ENCODE results near the gene CDC42EP3.
A peak's percentile ranks its signal among the peaks of the same experiment; 100 is the strongest.

The CDC42EP3 gene

DNA sequence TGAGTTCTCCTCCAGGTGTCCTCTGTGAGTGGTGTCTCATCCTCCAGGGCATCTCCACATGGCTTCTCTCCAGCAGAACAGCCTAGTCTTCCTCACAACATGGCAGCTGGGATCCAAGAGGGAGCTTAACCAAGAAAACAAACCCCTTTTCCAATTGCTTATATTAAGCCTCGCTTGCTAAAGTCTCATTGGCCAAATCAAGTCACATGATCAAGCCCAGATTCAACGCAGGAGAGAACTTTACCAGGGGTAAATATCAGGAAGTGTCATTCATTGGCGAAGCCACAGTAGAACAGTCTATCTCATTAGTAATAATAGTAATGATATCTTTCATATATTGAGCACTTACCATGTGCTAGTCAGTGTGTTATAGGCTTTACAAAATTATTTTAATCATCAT is 53.1 kb downstream of the CDC42EP3 start:
- DNase-seq (ENCODE audit: low read depth): no peak

- no peak for DNase-seq (ENCODE audit: low read depth)
Measured at GRCh38 chr2:37617119-37617892, 54.1 kb downstream of the CDC42EP3 start.

GRCh38 chr2:37616677-37617005 is 54.8 kb downstream of the CDC42EP3 start:
- no peak for DNase-seq (ENCODE audit: low read depth)

DNA sequence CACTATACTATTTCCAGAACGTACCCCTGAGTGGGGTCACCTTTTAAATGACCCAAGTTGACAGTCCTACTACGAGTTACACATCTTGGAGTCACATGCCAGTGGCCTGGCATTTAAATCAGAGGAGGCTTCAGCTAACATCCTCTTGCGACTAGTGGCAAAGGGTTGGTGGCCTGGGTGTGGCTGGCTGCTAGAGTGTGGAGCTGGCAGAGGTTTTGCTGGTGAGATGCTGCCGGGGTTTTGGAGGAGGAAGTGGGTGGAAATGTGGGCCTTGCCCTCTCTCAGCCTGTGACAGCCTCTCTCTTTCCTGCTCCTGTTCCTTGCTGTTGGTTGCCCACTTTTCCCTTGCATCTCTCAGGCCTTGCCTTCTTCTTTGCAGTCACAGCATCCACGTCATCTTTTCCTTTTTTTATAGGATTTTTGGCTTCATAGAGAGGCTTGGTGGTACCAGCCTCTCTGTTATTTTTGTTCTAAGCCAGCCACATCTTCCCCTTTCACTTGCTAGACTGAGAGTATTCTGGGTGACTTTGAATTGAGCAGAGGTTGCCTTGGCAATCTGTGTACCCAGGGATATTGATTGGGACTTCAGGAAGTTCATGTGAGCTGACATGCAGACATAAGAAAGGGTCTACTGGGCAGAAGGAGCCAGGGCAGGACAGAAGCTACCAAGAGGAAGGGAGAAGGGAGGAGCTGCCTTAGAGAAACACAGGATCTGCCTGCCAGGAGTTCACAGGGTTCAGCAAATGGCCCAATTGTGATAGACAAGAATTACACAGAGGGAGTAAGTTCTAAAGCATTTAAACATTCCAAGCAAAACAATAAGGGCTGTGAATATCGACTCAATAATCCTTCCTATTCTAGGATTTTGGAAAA is 55.4 kb downstream of the CDC42EP3 start:
- no peak for DNase-seq (ENCODE audit: low read depth)

GRCh38 chr2:37614061-37614738 is 57.2 kb downstream of the CDC42EP3 start:
- DNase-seq (ENCODE audit: low read depth): peak; percentile 92

- DNase-seq (ENCODE audit: low read depth): no peak
Measured at GRCh38 chr2:37612382-37612781, 59.1 kb downstream of the CDC42EP3 start.

DNA sequence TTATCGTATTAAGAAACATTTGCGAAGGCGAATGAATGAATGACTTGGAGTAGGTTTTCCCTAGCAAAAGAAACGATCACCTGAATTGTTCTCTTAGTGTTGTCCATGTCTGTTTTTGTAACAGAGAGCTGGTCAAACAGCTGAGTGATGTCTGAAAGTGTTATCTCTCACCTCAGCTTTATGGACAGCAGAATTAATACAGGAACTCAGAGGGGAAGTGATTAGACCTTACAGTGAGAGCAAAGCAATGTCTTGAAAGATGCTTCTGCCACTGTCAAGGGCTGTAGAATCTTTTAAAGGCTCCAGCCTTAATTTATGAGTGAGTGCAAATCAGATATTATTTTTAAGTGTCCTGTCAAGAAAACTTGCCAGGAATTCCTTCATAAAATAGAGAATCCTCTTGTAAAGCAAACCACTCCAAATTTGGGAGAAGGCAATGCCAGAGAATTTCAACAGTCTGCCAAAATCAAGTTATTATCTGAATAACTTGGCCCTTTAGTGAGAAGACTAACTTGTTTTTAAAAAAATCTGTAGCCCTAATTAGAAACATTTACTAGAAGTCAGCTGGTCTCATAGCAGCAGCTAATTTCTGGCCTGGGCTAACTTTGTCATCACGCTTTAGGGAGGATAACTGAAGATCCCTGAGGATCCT is 60.7 kb downstream of the CDC42EP3 start:
- DNase-seq (ENCODE audit: low read depth): peak; percentile 95

- DNase-seq (ENCODE audit: low read depth): no peak
Measured at GRCh38 chr2:37609782-37610181, 61.7 kb downstream of the CDC42EP3 start.

DNA sequence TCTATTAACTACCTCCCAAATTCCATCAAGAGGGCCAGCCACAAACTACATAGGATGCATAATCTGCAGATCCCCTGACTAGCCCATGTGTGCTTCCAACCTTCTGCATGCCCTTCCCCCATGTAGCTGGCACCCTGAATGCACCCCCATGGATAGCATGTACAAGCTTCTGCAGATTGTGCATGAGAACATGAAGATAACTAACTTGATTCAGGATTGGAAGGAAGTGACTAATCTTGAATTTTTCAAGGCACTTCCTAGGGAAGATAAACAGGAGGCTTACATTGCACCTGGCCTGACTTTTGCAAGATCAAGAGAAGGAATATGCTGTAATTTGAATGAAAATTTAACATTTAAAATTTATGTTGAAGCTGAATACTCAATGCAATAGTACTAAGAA is 66.7 kb downstream of the CDC42EP3 start:
- DNase-seq (ENCODE audit: low read depth): no peak

GRCh38 chr2:37602702-37603101 is 68.7 kb downstream of the CDC42EP3 start:
- no peak for DNase-seq (ENCODE audit: low read depth)

- no peak for DNase-seq (ENCODE audit: low read depth)
Measured at GRCh38 chr2:37602040-37602439, 69.4 kb downstream of the CDC42EP3 start.

DNA sequence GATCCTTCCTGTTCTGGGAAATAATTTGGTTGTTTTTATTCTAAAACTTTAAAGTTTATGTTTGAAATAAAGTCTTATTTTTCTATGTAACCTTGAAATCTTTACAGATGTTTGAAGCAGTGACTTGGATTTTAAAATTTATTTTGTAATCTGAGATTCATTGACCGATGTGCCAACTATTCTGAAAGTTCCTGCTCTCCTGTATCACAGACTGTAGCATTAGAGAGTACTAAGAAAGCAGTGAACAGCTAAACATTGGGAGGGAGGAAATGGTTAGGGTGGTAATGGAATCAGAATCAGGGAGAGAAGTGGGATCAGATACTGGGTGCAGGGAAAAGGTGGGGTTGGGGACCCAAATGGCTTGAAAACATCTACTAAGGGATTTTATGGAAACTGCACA is 69.9 kb downstream of the CDC42EP3 start:
- no peak for DNase-seq (ENCODE audit: low read depth)

DNA sequence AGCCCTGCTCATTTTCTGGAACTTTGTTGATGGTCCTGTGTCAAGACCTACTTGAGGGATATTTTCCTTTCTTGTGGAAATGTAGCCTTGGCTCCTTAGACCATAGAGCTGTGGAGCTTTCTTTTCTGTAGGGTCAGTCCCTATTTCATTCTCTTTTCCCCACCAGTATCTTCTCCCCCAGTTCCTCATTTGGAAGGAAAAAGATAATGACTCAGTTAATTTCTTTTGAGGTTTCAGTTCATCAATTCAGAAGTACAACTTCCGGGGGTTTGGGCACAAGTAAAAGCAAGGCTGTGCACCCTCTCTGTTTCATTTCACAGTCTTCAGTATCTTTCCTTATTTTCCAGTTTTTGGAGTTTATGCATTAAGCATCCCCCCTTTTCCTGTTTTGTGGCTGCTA is 70.7 kb downstream of the CDC42EP3 start:
- no peak for DNase-seq (ENCODE audit: low read depth)

- no peak for DNase-seq (ENCODE audit: low read depth)
Measured at GRCh38 chr2:37599688-37600525, 71.5 kb downstream of the CDC42EP3 start.

DNA sequence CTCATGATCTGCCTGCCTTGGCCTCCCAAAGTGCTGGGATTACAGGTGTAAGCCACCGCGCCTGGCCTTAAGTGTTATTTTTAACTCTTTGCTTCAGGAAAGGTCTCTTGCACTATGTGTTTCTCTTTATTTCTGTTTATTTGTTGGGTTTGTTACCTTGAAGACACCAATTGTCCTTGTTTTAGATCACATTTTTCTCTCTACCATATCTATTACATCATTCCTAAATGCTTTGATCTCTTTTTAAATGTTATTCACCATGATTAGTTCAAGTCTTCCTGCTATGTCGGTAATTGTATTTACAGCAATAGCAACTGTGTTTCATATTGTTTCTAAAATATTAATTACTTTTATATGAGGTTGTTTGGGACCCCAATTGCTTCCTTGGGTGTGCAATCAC is 77.7 kb downstream of the CDC42EP3 start:
- DNase-seq (ENCODE audit: low read depth): no peak

- DNase-seq (ENCODE audit: low read depth): no peak
Measured at GRCh38 chr2:37593024-37593423, 78.4 kb downstream of the CDC42EP3 start.

Data from GM04503 (cell line).